NT2/D1 (cell line): ENCODE data around the gene GTF2H2.
"Not testable (repeated sequence)": the region's sequence is repeated elsewhere in the genome, so short reads cannot be mapped to it uniquely, and the experiment has no call there.

ENCODE experiments used
- SUZ12 ChIP-seq: IDR thresholded peaks from 2 replicates; pipeline ENCODE4 v1.6.1; 2011; ENCODE audit not compliant: insufficient read length, insufficient read depth; ENCODE audit errors: extremely low read depth
- YY1 ChIP-seq: IDR thresholded peaks from 2 replicates; pipeline ENCODE4 v1.6.1; 2011; ENCODE audit not compliant: insufficient read length, insufficient read depth
- ZNF274 ChIP-seq: IDR thresholded peaks from 2 replicates; pipeline ENCODE4 v1.6.1; 2011; ENCODE audit warnings: mild to moderate bottlenecking, low read depth, low read length

DNA sequence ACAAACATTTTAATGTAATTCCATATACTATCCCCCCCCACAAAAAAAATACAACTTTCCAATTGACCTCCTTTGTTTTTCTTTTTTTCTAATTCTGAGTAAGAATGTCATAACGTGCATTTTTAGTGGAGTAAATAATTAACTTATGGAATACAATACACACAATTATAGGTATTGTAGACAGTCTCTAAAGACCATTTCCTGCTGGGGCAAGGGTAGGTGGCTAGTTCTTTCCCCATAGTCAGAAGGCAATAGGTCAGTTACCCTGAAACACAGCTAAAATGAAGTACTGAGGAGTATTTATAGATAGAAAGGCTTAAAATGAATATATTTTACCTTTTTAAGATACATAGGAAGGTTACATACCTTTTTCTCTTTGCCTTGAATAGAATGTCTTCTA lies 6.2 kb downstream of the GTF2H2 start:
- not testable (repeated sequence) for TF ChIP-seq YY1, ZNF274, SUZ12
